ENCODE measurements around the gene HACD3. TPM values are rescaled to one million over a fixed set of nuclear protein-coding genes. Genes with fewer than 3 reads are reported as not detected.

HACD3 gene
- total RNA-seq, 4 donors from 2014 or later: 21.8 to 39.6 (median 31.5) TPM

DNA sequence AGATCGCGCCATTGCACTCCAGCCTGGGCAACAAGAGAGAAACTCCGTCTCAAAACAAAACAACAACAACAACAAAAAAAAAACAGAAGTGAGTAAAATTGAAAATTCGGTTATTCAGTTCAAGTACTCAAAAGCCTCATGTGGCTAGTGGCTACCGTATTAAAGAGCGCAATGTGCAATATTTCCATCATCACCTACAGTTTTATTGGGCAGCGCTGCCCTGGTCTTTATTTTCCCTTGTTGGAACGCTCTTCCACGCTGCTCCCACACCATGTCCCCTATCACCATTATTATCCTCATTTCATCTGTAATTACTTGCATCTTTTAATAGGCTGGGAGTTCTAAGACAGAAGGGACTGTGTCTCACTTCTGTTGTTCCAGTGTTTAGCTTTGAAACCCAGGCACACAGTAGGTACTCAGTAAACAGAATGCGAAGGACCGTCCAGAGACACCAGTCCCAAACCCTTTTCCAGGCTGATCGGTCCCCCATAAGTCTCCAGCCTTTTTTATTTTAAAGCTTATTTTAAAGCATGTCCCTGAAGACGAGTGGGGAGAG lies 423 bp upstream of the HACD3 start:
- TF ChIP-seq, protein P1, sequence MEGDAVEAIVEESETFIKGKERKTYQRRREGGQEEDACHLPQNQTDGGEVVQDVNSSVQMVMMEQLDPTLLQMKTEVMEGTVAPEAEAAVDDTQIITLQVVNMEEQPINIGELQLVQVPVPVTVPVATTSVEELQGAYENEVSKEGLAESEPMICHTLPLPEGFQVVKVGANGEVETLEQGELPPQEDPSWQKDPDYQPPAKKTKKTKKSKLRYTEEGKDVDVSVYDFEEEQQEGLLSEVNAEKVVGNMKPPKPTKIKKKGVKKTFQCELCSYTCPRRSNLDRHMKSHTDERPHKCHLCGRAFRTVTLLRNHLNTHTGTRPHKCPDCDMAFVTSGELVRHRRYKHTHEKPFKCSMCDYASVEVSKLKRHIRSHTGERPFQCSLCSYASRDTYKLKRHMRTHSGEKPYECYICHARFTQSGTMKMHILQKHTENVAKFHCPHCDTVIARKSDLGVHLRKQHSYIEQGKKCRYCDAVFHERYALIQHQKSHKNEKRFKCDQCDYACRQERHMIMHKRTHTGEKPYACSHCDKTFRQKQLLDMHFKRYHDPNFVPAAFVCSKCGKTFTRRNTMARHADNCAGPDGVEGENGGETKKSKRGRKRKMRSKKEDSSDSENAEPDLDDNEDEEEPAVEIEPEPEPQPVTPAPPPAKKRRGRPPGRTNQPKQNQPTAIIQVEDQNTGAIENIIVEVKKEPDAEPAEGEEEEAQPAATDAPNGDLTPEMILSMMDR (IDR thresholded peaks at IDR 0.05; ENCODE audit: low read depth): no peak

DNA sequence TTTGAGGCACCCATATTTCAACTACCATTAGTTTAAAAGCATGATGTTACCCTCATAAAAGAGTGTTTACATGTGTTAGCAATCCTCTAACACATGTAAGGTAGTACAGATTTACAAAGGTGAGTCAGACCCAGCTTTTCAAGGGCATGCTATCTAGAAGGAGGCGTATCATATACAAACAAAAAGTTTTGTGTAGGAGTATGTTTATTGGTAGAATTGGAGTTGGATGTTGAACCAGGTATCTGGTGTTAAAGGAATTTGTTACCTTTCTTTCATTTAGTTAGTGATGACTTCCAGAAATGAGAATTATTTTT lies 2.4 kb downstream of the HACD3 start:
- TF ChIP-seq, protein P1 (IDR thresholded peaks at IDR 0.05; ENCODE audit: low read depth): no peak

DNA sequence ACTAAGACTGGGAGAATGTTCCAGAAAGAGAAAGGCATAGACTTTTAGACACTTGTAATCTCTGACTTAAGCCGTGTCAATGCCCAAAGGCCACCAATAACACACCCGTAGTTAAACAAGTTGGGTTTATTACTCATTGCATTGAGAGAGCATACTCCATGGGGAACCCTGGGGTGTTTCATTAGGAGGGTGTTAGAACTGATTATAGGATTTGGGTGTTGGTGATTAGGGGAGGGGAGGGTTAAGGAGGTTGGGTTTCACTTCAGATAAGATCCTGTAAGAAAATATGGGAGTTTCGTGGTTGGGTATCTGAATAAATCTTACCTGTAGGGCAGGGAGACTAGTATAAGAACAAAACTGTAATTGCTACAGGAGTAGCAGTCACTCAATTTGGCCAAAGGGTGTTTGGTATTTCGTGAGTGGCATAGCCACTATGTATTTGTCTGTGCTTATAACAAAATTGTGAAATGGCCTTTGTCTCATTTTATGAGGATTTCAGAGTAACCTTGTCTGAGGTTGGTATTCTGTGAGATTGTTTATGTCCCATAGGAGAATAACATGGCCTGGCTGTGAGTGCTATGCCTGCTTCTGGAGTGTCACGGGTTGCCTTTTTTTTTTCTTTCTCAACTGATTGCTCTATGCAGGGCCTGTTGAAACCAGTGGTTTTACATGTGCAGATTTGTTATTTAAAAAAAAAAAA lies 2.9 kb downstream of the HACD3 start:
- TF ChIP-seq, protein P1 (IDR thresholded peaks at IDR 0.05; ENCODE audit: low read depth): no peak

DNA sequence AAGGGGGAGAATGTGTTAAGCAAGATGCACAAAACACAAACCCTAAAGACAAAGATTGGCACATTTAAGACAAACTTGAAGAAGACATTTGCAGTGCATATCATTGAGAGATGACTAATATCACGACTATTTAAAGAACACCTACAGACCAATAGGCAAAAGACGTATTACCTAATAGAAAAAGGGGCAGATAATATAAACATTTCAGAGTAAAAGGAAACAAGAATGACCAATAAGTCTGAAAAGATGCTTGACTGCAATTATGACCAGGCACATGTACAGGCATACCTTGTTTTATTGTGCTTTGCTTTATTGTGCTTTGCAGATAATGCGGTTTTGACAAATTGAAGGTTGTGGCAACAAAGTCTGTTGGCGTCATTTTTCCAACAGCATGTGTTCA lies 4.9 kb downstream of the HACD3 start:
- TF ChIP-seq, protein P1 (IDR thresholded peaks at IDR 0.05; ENCODE audit: low read depth): no peak

DNA sequence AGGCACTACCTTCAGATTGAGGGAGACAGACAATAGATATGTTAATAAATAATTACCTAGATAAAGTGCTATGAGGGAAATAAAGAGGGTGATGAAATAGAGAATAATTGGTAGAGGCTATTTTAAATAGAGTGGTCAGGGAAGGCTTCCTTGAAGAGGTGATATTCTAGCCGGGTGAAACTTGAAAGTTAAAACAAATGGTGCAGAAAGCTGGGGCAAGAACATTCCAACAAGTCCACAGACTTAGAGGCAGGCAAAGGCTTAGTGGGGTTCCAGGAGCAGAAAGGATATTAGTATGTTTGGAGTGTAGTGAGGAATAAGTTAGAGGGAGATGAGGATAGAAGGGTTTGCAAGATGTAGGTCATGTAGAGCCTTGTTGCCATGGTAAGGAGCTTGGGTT lies 10.1 kb downstream of the HACD3 start:
- TF ChIP-seq, protein P1 (IDR thresholded peaks at IDR 0.05; ENCODE audit: low read depth): no peak

DNA sequence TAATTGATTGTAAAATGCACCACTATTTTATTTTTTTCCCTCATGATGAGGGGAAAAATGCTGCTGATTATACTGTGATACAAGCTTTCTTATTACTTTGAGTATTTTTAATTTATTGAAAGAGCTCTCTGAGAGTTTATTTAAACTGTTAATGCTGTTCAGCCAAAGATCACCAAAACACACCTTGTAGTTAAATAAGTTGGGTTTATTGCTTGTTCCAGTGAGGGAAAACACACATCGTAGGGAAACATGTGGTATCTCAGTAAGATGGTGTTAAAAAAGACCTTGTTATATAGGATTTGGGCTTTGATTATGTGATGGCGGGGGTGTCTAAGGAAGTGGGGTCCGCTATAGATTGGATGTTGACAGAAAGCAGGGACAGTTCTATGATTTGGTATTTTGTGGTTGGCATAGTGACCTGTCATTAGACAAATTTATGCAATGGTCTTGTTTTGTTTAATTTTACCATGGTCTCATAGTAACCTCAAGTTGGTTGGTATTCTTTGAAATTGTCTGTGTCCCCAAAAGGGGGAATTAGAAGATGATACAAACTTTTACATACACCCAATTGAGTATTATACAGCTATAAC lies 11.1 kb downstream of the HACD3 start:
- TF ChIP-seq, protein P1 (IDR thresholded peaks at IDR 0.05; ENCODE audit: low read depth): no peak

DNA sequence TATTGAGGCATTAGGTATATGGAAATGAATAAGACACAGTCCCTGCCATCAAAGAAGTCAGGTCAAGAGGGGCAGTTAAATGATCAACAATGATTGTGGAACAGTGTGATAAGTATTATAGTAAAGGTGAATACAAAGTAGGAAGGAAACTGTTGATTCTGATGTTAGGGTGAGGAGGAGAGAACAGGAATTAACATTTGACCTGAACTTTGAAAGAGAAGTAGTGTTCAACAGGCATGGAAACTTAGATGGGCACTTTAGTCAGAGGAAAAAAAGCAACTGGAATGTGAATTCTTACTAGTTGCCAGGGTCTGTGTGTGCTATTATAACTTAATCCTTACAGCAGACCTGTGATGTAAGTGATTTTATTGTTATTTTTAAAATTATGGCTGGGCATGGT lies 17.6 kb downstream of the HACD3 start:
- TF ChIP-seq, protein P1 (IDR thresholded peaks at IDR 0.05; ENCODE audit: low read depth): no peak

Data from subcutaneous adipose tissue (tissue), 4 donors.